Measurements from ENCODE around the gene ABLIM1.

The ABLIM1 gene

GRCh38 chr10:114402871-114403540, 255.1 kb downstream of the ABLIM1 start:
- no peak for DNase-seq

GRCh38 chr10:114402233-114402632, 255.8 kb downstream of the ABLIM1 start:
- DNase-seq = no peak

- no peak for DNase-seq
These were observed 256.8 kb downstream of the ABLIM1 start for GRCh38 chr10:114401195-114401791.

- DNase-seq = no peak
These were observed 258.0 kb downstream of the ABLIM1 start for GRCh38 chr10:114400091-114400490.

- no peak for DNase-seq
These were observed 258.5 kb downstream of the ABLIM1 start for GRCh38 chr10:114399576-114399975.

- DNase-seq = peak; percentile 7
These were observed 259.3 kb downstream of the ABLIM1 start for GRCh38 chr10:114398587-114399331.

- DNase-seq = peak; percentile 19
These were observed 260.4 kb downstream of the ABLIM1 start for GRCh38 chr10:114397651-114398145.

GRCh38 chr10:114396464-114396863, 261.6 kb downstream of the ABLIM1 start:
- DNase-seq = no peak

- no peak for DNase-seq
These were observed 262.6 kb downstream of the ABLIM1 start for GRCh38 chr10:114395366-114396022.

GRCh38 chr10:114394531-114394930, 263.5 kb downstream of the ABLIM1 start:
- DNase-seq = no peak

- no peak for DNase-seq
These were observed 264.2 kb downstream of the ABLIM1 start for GRCh38 chr10:114393886-114394285.

GRCh38 chr10:114393482-114393881, 264.6 kb downstream of the ABLIM1 start:
- no peak for DNase-seq

- DNase-seq = no peak
These were observed 265.8 kb downstream of the ABLIM1 start for GRCh38 chr10:114392112-114392835.

GRCh38 chr10:114391599-114391998, 266.5 kb downstream of the ABLIM1 start:
- DNase-seq = no peak

GRCh38 chr10:114389426-114389825, 268.6 kb downstream of the ABLIM1 start:
- DNase-seq = peak; percentile 57

- no peak for DNase-seq
These were observed 269.8 kb downstream of the ABLIM1 start for GRCh38 chr10:114388275-114388674.

- DNase-seq = peak; percentile 9
These were observed 270.3 kb downstream of the ABLIM1 start for GRCh38 chr10:114387784-114388183.

- DNase-seq = peak; percentile 56
These were observed 271.6 kb downstream of the ABLIM1 start for GRCh38 chr10:114386452-114386851.

GRCh38 chr10:114385557-114385956, 272.5 kb downstream of the ABLIM1 start:
- no peak for DNase-seq

- DNase-seq = no peak
These were observed 273.5 kb downstream of the ABLIM1 start for GRCh38 chr10:114384601-114385000.

- DNase-seq = no peak
These were observed 273.9 kb downstream of the ABLIM1 start for GRCh38 chr10:114384181-114384580.

All from DMS53 (cell line).